NCI-H446 (cell line): Measurements from ENCODE around the gene FNIP2.
A peak's percentile ranks its signal among the peaks of the same experiment; 100 is the strongest.
"Not testable (repeated sequence)": the region's sequence is repeated elsewhere in the genome, so short reads cannot be mapped to it uniquely, and the experiment has no call there.

ENCODE experiments used
- DNase-seq, 2 experiments: peaks; one replicate each; lab custom pipeline; 2025; lab: John Stamatoyannopoulos, UW

The FNIP2 gene

DNA sequence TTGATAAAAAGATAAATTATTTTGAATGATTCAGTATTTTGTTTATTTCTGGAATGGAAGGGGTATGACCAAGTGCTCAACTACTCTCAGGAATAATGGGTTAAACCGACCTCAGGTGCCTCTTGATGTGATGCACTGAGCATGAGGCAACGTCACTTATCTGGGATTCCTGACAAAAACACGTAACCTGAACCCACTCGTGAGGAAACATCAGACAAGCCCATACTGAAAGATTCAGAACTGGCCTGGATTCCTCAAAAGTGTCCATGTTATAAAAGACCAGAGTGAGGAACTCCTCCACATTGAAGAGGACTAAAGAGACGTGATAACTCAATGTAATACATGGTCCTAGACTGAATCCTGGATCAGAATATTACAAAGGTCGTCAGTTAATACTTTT is 144.0 kb downstream of the FNIP2 start:
- DNase-seq = no peak

DNA sequence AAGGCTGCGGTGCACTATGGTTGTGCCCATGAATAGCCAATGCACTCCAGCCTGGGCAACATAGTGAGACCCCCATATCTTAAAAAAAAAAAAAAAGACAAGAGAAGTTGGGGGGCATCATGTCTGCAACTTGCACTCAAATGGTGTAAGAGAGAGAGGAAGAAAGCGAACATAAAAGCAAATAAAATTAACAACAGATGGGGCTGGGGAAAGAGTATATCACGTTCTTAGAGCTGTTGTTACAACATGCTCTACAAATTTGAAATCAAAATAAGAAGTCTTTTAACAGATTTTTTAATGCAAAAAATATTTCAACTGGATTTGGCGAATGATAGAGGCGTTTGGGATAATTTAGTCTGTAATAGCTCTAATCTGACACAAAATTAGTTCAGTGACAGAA is 144.9 kb downstream of the FNIP2 start:
- no peak for DNase-seq

DNA sequence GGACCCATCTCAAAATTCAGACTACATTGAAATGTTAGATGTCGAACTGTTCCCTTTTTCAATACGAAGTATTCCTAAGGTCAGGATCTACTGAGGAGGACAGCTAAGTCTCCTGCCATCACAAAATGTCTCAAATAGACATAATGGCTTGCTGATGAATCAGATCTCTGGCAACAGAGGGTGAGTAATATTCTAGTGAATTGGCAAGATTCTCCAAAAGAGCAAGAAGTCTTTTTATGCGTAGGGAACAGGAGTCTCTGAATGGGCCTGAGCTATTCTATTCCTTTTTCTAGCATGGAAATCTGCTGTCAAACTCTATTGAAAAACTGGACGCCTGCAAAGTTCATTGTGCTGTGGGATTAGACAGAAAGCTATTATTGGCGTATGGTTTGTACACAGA is 145.4 kb downstream of the FNIP2 start:
- DNase-seq = peak in 1 of 2 experiments; percentile 28

DNA sequence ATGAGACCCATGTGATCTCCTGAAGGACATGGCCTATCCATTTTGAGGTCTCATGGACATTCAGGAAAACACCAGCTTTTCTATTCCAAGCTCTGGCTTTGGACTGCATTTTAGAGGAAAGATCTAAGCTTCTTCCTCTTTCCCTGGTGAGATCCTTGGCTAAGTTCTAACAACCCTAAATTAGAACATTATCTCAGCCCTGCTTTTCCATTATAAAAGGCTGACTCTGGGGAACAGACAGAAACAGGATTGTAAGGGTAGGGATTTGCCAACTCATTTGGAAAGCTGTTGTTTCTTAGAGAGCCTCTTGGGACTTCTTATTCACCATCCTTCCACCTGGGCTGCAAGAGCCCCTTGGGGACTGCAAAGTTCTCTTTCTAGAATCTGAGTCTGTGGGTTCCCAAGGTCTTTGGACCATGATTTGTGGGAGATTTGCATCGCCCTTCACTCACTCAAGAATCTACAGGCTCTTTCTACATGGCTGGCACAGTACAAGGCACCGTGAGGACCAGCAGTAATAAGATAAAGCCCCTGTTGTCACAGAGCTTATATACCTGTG is 146.9 kb downstream of the FNIP2 start:
- no peak for DNase-seq

DNA sequence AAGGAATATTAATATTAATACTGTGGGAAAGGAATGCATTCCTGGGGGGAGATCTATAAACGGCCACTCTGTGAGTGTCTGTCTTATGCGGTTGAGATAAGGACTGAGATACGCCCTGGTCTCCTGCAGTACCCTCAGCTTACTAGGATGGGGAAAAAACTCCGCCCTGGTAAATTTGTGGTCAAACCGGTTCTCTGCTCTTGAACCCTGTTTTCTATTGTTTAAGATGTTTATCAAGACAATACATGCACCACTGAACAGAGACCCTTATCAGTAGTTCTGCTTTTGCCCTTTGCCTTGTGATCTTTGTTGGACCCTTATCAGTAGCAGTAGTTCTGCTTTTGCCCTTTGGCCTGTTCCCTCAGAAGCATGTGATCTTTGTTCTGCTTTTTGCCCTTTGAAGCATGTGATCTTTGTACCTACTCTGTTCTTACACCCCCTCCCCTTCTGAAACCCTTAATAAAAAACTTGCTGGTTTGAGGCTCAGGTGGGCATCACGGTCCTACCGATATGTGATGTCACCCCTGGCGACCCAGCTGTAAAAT is 151.7 kb downstream of the FNIP2 start:
- not testable (repeated sequence) for DNase-seq

DNA sequence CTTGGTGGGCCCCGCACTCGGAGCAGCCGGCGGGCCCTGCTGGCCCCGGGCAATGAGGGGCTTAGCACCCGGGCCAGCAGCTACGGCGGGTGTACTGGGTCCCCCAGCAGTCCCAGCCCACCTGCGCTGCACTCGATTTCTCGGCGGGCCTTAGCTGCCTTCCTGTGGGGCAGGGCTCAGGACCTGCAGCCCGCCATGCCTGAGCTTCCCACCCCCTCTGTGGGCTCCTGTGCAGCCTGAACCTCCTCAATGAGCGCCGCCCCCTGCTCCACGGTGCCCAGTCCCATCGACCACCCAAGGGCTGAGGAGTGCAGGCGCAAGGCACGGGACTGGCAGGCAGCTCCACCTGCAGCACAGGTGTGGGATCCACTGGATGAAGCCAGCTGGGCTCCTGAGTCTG is 158.9 kb downstream of the FNIP2 start:
- not testable (repeated sequence) for DNase-seq

DNA sequence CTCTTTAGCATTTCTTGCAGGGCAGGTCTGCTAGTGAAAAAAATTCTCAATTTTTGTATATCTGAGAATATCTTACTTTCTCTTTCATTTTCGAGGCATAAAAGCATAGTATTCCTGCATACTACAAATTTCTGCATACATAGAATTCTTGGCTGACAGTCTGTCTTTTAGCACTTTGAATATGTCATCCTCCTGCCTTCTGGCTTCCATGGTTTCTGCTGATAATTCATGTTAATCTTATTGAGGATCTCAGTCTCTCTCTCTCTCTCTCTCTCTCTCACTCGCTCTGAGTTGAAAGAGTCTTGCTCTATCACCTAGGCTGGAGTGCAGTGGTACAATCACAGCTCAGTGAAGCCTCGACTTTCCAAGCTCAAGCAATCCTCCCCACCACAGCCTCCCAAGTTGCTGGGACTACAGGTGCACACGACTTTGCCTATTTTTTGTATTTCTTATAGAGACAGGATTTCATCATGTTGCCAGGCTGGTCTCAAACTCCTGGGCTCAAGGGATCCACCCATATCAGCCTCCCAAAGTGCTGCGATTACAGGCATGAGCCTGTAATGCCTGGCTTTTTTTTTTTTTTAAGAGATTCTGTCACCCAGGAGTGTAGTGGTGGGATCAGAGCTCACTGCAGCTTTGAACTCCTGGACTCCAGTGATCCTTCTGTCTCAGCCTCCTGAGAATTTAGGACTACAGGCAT is 161.3 kb downstream of the FNIP2 start:
- DNase-seq = no peak

DNA sequence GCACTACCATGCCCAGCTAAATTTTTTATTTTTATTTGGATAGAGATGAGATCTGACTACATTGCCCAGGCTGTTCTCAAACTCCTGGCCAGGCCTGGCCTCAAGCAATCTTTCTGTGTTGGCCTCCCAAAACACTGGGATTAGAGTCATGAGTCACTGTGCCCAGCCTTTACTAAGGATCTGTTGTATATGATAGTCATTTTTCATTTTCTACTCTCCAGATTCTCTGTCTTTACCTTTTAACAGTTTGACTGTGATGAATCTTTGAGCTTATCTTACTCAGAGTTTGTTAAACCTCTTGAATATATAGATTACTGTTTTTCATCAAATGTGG is 161.8 kb downstream of the FNIP2 start:
- DNase-seq = no peak

DNA sequence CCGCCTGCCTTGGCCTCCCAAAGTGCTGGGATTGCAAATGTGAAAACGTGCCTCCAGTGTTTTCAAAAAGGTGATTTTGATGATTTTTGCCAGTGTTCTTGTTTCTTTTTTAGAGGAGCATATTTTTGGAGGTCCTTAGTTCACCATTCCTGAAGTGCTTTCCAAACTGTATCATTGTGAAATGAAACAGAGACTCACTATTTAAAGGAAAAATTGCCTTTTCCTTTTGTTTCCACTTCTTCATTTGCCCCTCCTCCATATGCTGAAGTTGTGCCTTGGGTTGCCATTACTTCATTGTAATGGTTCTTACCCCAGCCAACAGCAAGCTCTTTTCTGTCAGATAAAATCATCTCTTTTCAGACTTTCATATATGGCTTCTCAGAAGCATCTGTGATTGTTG is 164.4 kb downstream of the FNIP2 start:
- no peak for DNase-seq

DNA sequence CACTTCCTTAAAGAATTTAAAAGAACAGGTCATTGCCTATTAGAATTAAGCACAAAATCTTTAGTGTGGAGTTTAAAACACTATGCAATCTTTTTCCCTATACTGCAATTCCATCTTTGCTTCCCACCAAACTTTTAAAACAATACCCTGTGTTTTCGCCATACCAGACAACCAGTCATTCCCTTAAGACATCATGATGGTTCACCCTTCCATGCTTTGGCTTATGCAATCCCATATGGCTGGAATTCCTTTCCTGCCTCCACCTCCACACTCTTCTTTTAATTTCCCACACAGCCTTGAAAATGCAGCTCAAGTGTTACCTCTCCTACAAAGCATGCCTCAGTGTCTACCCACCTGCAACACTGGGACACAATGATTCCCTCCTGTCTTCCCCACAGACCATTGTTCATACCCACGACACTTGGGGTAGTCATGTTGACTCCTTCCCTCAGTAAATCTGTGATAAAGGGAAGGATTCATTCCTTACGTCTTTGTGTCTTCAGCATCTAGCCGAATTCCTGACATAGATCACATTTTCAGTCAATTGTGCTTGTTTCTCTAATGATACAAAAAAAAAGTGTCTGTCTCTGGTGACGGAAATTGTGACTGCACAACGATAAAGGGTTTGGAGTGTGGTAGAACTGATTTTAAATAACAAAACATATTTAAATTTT is 166.3 kb downstream of the FNIP2 start:
- DNase-seq = no peak

DNA sequence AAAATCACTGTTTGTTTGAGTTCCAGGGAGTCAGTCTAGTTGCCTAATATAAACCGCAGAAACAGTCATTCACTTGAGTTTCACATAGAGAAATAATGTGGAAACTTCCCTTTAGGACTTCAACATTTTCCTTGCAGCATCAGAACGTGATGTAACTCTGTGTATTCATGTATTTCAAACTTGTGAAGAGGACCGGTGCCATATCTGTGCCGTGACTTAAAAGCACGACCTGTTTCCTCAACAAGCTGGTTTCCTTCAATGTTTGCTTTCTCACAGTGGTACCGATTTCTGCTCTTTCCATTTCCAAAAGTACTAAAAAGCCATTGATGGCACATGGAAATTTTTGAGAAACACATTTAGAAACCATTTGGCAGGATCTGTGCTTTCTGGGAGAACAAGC is 167.4 kb downstream of the FNIP2 start:
- DNase-seq = no peak

DNA sequence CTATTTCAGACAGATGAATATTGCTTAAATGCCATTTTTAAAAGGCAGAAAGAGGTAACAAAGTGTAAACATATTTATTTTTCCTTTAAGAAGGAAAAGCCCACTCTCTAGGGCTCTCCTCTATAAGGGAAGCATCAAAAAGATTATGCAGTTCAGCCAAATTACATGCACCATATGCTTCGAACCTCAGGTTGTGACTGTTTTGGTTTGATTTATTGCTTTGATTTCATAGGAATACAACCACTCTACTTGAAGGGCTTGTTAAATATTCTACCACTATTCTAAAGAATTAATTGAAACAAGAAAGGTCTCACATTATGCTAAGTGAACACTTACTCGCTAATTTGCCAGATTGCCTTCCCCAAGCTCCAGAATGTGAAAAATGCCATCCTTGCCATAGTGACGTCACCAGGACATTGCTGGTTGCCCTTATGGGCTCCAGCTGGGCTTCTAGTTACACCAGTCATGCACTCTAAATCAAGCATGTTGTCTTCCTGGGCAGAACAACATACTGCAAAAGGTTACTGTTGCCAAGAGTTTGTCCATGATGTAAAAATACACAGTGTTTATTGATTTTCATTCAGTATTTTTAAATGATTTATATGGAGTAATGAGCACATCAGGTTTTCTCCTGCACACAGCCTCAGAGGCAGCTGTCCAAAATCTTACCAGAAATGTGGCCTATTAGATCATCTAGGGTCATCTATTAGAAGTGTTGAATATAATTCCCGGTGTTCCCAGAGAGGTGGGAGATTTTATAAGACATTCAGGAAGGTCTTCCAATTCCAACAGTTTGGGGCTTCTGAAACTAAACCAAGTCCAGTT is 169.6 kb downstream of the FNIP2 start:
- DNase-seq = peak; percentile 77 to 91

DNA sequence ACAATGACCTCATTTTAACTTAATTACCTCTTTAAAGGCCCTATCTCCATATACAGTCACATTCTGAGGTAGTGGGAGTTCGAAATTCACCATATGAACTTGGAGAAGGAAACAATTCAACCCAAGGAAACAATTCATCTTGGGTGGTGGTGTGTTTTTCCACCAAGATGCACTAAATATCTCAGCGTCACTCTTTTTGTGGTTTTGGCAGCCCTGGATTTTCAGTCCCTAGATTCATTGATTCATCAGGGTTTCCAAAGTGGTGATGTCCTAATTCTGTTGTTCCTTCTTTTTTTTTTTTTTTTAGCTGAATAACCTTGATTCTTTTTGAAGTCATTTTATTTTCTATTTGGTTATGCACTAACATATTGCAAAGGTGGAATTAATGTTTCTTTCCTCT is 171.4 kb downstream of the FNIP2 start:
- no peak for DNase-seq

DNA sequence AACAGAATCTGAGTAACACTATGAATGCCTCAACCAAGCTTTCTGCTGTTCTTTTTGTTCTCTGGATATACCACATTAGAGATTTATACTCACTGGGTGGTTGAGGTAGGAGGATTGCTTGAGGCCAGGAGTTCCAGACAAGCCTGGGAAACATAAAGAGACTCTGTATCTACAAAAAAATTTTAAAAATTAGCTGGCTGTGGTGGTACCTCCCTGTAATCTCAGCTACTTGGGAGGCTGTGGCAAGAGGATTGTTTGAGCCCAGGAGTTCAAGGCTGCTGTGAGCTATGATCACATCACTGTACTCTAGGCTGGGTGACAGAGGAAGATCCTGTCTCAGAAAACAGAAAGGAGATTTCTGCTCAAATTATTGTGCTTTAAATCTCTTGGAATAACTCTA is 172.5 kb downstream of the FNIP2 start:
- no peak for DNase-seq

DNA sequence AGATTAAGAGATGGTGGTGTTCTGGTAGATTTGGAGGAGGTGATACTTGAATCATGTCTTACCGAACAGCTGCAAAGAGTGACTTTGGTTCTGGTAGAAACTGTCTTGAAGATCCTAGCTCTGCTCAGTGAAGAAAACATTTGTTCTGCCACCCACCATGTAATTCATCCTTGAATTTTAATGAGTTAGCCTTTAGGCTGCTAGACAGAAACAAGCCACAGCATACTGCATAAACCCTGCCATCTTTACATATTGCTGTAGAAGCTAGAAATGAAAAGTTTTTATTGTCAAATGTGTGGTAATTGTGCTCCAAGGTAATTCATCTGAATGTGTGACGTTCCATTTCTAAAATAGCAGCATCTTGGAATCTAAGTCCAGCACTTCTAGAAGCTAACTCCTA is 173.1 kb downstream of the FNIP2 start:
- no peak for DNase-seq

DNA sequence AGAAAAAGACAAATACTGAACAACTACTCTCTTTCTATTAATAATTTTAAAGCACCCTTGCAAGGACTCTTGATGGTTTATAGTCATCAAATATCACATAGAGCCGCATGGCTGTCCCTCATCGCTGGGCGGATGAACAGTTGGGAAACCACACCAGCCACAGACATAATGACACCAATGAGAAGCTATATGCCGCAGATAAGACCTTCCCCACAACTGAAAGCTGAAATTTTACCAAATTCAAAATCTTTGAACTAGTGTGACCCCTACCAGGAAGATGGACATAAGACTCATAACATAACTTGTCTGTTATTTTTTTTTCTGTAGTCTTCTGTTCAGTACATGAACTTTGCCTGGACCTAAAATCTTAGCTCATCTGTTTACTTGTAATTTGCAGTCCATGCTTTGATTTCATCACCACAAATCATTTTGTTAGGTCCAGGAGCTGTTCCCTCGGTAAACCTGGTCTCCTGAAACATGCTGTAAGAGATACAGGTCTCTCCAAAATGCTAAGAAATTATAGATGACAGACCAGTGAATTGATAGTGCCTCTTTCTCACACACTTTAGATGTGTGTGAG is 176.8 kb downstream of the FNIP2 start:
- no peak for DNase-seq

DNA sequence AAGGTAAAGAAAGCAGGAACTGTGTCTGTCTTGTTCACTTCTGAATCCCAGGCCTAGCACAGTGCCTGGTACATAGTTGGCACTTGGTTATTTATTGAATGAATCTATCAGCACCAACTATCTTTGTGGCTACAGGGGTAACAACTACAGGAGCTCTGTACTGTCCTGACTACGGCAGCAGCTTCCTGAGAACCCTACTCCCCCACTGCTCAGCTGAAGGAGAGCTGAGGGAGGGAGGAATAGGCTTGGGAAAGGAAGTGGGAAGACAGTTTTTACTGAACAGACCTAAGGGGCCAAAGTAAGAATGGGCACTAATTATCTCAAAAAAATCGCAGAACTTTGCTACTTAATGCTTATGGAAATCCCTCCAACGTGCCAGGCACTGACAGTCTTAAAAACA is 178.0 kb downstream of the FNIP2 start:
- no peak for DNase-seq

DNA sequence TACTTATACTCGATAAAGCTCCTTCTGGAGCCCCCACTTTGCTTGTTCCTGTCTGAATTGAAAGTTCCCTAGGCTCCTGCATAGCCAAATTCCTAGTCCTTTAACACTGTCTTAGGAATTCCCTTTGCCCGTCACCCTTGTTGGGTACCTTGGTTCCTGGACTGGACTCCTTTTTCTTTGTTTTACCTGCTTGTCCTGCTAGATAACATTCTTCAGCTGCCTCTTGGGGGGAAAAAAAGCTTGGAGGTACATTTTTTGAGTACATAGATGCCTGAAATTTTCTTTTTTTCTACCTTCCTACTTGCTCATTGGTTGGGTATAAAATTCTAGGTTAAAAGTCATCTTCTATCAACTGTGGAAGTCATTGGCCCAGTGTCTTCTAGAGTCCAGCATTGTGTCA is 179.2 kb downstream of the FNIP2 start:
- DNase-seq = no peak

DNA sequence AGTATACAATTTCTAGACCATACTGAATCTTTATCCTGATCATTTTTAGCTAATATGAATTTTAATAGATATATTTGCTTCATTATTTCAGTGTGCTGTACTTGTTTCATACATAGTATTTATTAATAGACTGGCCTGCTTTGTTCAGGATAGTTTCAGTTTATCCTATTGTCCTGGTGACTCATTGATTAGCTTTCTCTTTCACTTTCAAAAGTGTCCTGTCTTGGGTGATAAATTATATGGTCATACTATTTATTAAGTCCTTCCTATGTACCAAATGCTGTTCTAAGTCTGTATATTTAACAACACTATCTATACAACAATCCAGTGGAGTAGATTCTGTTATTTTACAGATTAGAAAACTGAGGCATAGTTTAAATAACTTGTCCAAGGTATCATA is 180.3 kb downstream of the FNIP2 start:
- DNase-seq = no peak

DNA sequence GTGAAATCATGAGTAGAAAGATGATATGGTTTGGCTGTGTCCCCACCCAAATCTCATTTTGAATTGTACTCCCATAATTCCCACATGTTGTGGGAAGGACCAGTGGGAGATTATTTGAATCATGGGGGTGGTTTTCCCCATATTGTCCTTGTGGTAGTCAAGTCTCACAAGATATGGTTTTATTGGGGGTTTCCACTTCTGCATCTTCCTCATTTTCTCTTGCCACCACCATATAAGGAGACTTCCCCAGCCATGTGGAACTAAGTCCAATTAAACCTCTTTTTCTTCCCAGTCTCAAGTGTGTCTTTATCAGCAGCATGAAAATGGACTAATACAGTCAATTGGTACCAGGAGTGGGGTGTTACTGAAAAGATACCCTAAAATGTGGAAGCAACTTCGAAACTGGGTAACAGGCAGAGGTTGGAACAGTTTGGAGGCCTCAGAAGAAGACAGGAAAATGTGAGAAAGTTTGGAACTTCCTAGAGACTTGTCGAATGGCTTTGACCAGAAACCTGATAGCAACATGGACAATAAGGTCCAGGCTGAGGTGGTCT is 183.5 kb downstream of the FNIP2 start:
- DNase-seq = not testable (repeated sequence)

DNA sequence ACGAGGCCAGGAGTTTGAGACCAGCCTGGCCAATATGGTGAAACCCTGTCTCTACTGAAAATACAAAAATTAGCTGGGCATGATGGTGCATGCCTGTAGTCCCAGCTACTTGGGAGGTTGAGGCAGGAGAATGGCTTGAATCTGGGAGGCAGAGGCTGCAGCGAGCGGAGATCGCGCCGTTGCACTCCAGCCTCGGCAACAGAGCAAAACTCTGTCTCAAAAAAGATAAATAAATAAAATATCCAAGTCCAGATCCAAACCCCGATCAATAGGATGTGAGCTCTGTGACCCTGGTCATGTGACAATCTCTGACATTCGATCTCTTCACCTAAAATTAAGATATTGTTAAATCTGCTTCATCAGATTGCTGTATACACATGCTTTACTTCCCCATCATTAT is 187.5 kb downstream of the FNIP2 start:
- DNase-seq = not testable (repeated sequence)

DNA sequence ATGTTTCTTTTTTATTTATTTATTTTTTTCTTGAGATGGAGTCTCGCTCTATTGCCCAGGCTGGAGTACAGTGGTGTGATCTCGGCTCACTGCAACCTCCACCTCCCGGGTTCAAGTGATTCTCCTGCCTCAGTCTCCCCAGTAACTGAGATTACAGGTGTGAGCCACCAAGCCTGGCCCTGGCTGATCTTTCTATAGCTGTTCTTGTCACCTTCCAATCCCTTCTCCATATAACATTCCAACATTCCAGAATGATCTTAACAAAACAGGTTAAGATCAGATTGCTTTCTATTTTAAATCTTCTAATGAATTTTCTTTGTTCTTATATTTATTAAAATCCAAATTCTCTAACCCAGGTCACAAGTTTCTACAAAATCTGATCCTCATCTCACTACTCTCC is 188.1 kb downstream of the FNIP2 start:
- not testable (repeated sequence) for DNase-seq
